Endodermal cell (in vitro differentiated cells): Measurements from ENCODE around the gene RAI2. TPM values are rescaled to one million over a fixed set of nuclear protein-coding genes. Genes with fewer than 3 reads are reported as not detected.

Experiments used
- DNase-seq: peaks from one replicate; pipeline ENCODE4 v3.0.0-alpha.2; 2017
- H3K27ac ChIP-seq: 2 replicates; pipeline ENCODE4 v1.5.1; 2013; ENCODE audit warnings: mild to moderate bottlenecking, low read depth, low read length, moderate library complexity
- H3K27me3 ChIP-seq: 2 replicates; pipeline ENCODE4 v1.6.1; 2013; ENCODE audit warnings: mild to moderate bottlenecking, low read length, moderate library complexity; ENCODE audit not compliant: insufficient read depth, control insufficient read depth, poor library complexity, severe bottlenecking
- H3K36me3 ChIP-seq: 2 replicates; pipeline ENCODE4 v1.7.0; 2013; ENCODE audit warnings: mild to moderate bottlenecking, low read length, moderate library complexity; ENCODE audit not compliant: control insufficient read depth, insufficient read depth
- H3K4me1 ChIP-seq: one replicate; pipeline ENCODE4 v1.7.0; 2013; ENCODE audit warnings: low read length; ENCODE audit not compliant: control insufficient read depth, insufficient read depth
- H3K4me3 ChIP-seq: 2 replicates; pipeline ENCODE4 v1.5.1; 2013; ENCODE audit warnings: mild to moderate bottlenecking, low read length, moderate library complexity
- H3K9ac ChIP-seq: 2 replicates; pipeline ENCODE4 v1.6.1; 2013; ENCODE audit warnings: mild to moderate bottlenecking, low read length, moderate library complexity; ENCODE audit not compliant: poor library complexity, severe bottlenecking; ENCODE audit errors: extremely low read depth
- H3K9me3 ChIP-seq: 2 replicates; pipeline ENCODE4 v1.6.1; 2013; ENCODE audit warnings: mild to moderate bottlenecking, low read length, moderate library complexity; ENCODE audit not compliant: control insufficient read depth
- H3K27ac Mint-ChIP-seq: 2 replicates; pipeline ENCODE4 v1.8.0; 2020; ENCODE audit warnings: mixed read lengths
- H3K27me3 Mint-ChIP-seq: 2 replicates; pipeline ENCODE4 v1.8.0; 2021; ENCODE audit warnings: mild to moderate bottlenecking, mixed read lengths; ENCODE audit not compliant: insufficient read depth
- H3K36me3 Mint-ChIP-seq: 2 replicates; pipeline ENCODE4 v1.8.0; 2020; ENCODE audit warnings: low read depth, mixed read lengths
- H3K4me1 Mint-ChIP-seq: 2 replicates; pipeline ENCODE4 v1.8.0; 2020; ENCODE audit warnings: mixed read lengths
- H3K4me3 Mint-ChIP-seq: 2 replicates; pipeline ENCODE4 v1.8.0; 2020; ENCODE audit warnings: mild to moderate bottlenecking, moderate library complexity, mixed read lengths
- H3K9me3 Mint-ChIP-seq: 2 replicates; pipeline ENCODE4 v1.8.0; 2020; ENCODE audit warnings: mild to moderate bottlenecking, mixed read lengths
- WGBS, 2 experiments: methylation state at CpG; one replicate each; pipeline versions ENCODE4 v1.1.5 to v1.1.7; 2013; ENCODE audit warnings: missing lambda C conversion rate in 2 of 2, mixed read lengths in 1 of 2; ENCODE audit not compliant: insufficient coverage in 1 of 2, insufficient read length in 1 of 2; 5-methylcytosine and 5-hydroxymethylcytosine counted together
- total RNA-seq, 2 donors: library from RNA; stranded (reverse); fragmentation: NEBNext Ultra II Directional in 1 of 2; extraction: Animal tissue kit (Norgen Biotek cat#: 25700) in 1 of 2; gene quantifications; 2 replicates in 1 of 2; 3 replicates in 1 of 2; pipeline ENCODE4 v1.2.1, GENCODE V29; 2021
- TF ChIP-seq, protein P1 (sequence below): fragments of 200-600 bp; sonication (generic); conservative IDR thresholded peaks from 2 replicates; pipeline ENCODE4 v1.5.0; 2021; ENCODE audit warnings: antibody characterized with exemption, mild to moderate bottlenecking

The RAI2 gene
- total RNA-seq, 2 donors from 2014 or later = 4.8 to 5.8 TPM

- no peak overlapping the region for H3K9ac ChIP-seq
- Mint-ChIP-seq H3K4me1 (no peaks in the 10 kb centered on the region), H3K27ac (no peak overlapping the region), H3K9me3 (peaks cover 39% of the 10 kb centered on the region), H3K36me3 (no peaks in the 10 kb centered on the region), H3K4me3 (no peak overlapping the region), H3K27me3 (peaks cover 7% of the 10 kb centered on the region)
- no peak overlapping the region for H3K27ac ChIP-seq
- TF ChIP-seq, protein P1, sequence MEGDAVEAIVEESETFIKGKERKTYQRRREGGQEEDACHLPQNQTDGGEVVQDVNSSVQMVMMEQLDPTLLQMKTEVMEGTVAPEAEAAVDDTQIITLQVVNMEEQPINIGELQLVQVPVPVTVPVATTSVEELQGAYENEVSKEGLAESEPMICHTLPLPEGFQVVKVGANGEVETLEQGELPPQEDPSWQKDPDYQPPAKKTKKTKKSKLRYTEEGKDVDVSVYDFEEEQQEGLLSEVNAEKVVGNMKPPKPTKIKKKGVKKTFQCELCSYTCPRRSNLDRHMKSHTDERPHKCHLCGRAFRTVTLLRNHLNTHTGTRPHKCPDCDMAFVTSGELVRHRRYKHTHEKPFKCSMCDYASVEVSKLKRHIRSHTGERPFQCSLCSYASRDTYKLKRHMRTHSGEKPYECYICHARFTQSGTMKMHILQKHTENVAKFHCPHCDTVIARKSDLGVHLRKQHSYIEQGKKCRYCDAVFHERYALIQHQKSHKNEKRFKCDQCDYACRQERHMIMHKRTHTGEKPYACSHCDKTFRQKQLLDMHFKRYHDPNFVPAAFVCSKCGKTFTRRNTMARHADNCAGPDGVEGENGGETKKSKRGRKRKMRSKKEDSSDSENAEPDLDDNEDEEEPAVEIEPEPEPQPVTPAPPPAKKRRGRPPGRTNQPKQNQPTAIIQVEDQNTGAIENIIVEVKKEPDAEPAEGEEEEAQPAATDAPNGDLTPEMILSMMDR = no peak
- H3K4me1 ChIP-seq = no peaks in the 10 kb centered on the region
- H3K36me3 ChIP-seq = no peaks in the 10 kb centered on the region
- DNase-seq = no peak
- no peaks in the 10 kb centered on the region for H3K27me3 ChIP-seq
- no peak overlapping the region for H3K4me3 ChIP-seq
- 87 to 93% methylated on average over 4 to 7 of the region's 7 CpGs for WGBS, 2 experiments
- H3K9me3 ChIP-seq = no peaks in the 10 kb centered on the region
Measured at GRCh38 chrX:17848545-17849265, 12.4 kb downstream of the RAI2 start.

GRCh38 chrX:17846045-17846444, 15.1 kb downstream of the RAI2 start:
- DNase-seq = no peak
- H3K27me3 Mint-ChIP-seq = peaks cover 4% of the 10 kb centered on the region
- no peak overlapping the region for H3K27ac Mint-ChIP-seq
- H3K4me1 Mint-ChIP-seq = no peaks in the 10 kb centered on the region
- no peak overlapping the region for H3K4me3 Mint-ChIP-seq
- H3K36me3 ChIP-seq = no peaks in the 10 kb centered on the region
- WGBS, 2 experiments = 89% methylated on average over 2 of the region's 2 CpGs; no CpG with 5 or more reads in 1 of the 2 experiments
- no peaks in the 10 kb centered on the region for H3K36me3 Mint-ChIP-seq
- no peaks in the 10 kb centered on the region for H3K27me3 ChIP-seq
- TF ChIP-seq, protein P1 = no peak
- no peak overlapping the region for H3K27ac ChIP-seq
- H3K4me1 ChIP-seq = no peaks in the 10 kb centered on the region
- H3K4me3 ChIP-seq = no peak overlapping the region
- no peak overlapping the region for H3K9ac ChIP-seq
- H3K9me3 ChIP-seq = no peaks in the 10 kb centered on the region
- H3K9me3 Mint-ChIP-seq = peaks cover 35% of the 10 kb centered on the region

GRCh38 chrX:17844236-17844635, 16.9 kb downstream of the RAI2 start:
- WGBS, 2 experiments = 85 to 100% methylated on average over 1 to 2 of the region's 2 CpGs
- H3K9ac ChIP-seq = no peak overlapping the region
- Mint-ChIP-seq H3K4me3 (no peak overlapping the region), H3K27ac (no peak overlapping the region), H3K36me3 (no peaks in the 10 kb centered on the region), H3K27me3 (peaks cover 4% of the 10 kb centered on the region), H3K4me1 (no peaks in the 10 kb centered on the region), H3K9me3 (peaks cover 35% of the 10 kb centered on the region)
- no peak overlapping the region for H3K4me3 ChIP-seq
- no peaks in the 10 kb centered on the region for H3K27me3 ChIP-seq
- H3K27ac ChIP-seq = no peak overlapping the region
- no peaks in the 10 kb centered on the region for H3K36me3 ChIP-seq
- DNase-seq = no peak
- no peaks in the 10 kb centered on the region for H3K4me1 ChIP-seq
- H3K9me3 ChIP-seq = no peaks in the 10 kb centered on the region
- TF ChIP-seq, protein P1 = no peak
